ENCODE data around the gene POR.

Gene POR

DNA sequence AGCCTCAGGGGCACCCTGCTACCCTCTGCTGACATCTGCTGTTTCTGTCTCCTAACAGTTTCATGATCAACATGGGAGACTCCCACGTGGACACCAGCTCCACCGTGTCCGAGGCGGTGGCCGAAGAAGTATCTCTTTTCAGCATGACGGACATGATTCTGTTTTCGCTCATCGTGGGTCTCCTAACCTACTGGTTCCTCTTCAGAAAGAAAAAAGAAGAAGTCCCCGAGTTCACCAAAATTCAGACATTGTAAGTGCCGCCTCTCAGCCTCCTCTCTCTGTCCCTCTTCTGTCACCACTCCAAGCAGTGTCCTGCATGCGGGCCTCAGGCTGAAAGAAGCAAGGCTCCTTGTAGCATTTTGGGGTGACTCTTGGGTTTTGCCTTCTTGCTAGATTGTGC is 39.0 kb downstream of the POR start:
- DNase-seq (ENCODE audit: low read depth in 3 of 3), result no peak

- DNase-seq (ENCODE audit: low read depth in 3 of 3), result no peak
These were observed 40.5 kb downstream of the POR start for GRCh38 chr7:75955331-75955955.

GRCh38 chr7:75957021-75957736 is 42.2 kb downstream of the POR start:
- DNase-seq (ENCODE audit: low read depth in 3 of 3), result no peak

- DNase-seq (ENCODE audit: low read depth in 3 of 3), result no peak
These were observed 44.0 kb downstream of the POR start for GRCh38 chr7:75958802-75959543.

DNA sequence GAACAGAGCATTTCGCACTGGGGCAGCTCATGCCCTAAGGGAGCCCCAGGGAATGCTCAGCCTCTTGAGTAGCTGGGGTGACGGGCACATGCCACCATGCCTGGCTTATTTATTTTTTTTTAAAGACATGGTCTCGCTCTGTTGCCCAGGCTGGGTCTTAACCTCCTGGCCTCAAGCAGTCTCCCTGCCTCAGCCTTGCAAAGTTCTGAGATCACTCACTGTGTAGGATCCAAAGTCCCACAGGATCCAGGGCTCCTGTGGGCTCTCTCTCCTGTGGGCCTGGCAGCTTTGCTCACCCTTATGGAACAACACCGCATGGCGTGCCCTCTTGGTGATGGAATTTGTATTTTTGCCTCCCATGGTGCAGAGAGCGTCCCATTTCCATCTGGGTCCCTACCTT is 45.4 kb downstream of the POR start:
- DNase-seq (ENCODE audit: low read depth in 3 of 3), result no peak

DNA sequence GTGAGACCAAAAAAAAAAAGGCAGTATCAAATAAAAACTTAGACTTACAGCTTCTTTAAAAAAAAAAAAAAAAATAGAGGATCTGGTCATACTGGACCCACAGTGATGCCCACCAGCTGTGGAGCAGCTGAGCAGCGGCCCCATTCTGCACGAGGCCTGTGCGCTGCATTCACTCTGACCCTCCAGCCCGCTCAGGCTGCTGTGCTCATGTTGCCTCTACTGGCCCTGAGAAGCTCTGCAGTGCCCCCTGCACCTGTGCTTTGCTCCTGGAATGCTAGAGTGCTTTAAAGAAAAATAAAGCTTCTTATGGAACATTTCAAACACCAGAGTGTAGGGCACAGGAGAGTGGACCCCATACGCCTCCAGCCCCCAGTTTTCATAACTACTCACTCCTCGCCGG is 46.3 kb downstream of the POR start:
- no peak for DNase-seq (ENCODE audit: low read depth in 3 of 3)

DNA sequence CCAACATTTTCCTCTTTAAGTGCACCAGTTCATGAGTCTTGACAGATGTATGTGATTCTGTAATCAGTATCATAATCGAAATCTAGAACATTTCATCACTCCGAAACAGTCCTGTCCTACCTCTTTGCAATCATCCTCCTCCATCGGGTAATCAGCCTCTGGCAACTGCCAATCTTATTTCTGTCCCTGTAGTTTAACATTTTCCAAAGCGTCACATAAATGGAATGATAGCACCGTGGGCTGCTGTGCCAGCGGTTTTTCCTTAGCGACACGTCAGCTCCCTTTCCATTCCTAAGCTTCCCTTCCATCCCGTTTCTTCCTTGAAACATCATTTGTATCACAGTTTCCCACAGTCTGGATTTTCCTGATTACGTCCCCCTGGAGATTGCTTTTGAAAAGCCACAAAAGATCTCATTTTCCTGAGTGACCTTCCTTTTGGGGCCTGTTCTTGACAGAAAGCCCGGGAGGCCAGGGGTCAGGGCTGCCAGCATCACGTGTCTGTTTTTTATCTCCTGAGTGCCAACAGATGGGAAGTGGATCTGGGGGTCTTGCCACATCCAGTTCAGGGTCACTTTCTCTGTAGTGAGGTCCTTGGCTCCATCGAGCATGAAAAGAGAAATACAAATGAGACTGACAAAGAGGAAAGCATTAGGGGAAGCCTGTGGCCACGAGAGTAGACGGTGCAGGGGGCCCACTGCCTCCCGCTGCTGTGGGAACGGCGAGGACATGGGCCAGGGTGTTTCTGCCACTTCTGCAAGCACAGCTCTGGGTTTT is 47.8 kb downstream of the POR start:
- DNase-seq (ENCODE audit: low read depth in 3 of 3), result no peak

DNA sequence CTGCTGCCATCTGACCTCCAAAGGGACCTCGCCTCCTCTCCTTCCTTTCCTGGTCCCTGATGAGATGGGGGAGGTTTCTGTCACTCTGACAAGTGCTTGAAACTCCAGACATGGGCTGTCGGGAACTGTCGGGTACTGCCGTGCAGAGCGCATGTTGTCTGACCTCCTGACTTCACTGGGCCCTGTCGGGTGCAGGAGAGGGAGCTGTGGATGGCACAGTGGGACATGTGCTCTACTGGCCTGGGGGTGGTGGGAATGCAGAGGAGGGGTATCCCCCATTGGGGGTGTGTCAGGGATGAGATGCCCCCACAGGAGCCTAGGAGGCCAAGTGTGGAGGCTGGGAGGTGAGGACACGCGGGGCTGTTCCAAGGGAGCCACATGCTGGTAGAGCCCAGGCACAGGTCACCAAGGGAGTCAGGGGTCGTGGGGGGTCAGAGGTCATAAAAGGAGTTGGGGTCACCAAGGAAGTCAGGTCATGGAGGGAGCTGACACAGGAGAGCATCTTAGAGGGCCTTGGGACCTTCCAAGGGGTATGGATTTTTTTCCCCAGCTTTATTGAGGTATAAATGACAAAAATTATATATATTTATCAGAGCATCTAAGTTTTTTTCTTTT is 48.5 kb downstream of the POR start:
- no peak for DNase-seq (ENCODE audit: low read depth in 3 of 3)

GRCh38 chr7:75965617-75966016 is 50.7 kb downstream of the POR start:
- DNase-seq (ENCODE audit: low read depth in 3 of 3), result no peak

DNA sequence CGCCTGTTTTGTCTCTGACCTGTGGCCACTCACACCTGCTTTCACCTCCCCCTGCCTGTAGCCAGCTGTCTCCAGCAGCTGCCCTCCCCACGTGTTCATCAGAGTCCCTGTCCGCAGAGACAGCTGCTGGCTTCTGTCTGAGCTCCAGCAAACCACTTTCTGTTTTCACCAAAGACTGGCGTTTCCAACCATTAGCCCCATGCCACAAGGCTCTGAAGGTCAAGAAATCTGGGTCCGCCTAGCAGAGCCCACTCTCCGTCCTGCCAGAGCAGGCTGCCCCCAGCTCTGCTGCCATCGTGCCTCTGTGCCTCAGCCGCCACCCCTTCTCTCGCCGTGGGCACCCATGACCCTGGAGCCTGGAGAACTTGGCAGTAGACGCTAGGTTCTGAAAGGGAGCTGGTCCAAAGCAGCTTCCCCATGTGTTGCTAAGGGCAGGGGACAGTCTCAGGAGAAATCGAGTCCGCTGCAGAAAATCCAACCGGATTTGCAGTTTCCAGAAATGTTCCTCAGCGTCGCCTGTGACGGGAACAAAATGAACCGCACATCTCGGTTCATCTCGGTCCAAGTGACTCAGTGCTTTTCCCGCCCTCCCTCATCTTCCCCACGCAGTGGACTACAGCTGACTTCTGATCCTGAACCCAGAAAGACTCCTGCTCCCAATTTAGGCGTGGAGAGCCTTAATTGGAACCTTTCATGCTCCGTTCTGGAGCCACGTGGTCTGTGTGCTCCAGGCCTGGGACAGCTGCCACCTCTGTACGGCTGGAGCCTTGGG is 51.4 kb downstream of the POR start:
- DNase-seq (ENCODE audit: low read depth in 3 of 3), result no peak

- no peak for DNase-seq (ENCODE audit: low read depth in 3 of 3)
These were observed 52.1 kb downstream of the POR start for GRCh38 chr7:75967055-75967454.

DNA sequence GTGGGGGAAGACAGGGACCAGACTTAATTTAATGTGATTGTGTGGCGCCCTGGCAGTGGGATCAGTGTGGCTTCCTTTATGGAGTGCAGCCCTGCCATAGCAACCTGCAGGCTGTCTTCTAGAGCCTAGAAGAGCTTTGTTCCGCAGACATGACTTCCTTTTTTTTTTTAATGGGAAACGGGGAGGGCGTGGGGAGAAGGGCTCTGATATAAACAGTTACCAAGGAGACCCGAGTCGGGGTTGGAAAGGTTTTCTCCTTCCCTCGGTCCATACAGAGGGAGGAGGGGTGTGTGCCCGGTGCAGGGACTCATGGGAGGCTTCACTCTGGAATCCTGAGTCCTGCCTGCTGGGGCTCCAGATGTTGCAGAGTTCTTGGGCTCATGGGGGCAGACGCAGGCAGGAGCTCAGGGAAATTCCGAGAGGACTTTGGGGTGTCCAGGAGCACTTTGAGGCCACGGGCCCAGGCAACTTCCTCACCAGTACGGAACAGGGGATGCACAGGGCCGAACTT is 52.6 kb downstream of the POR start:
- DNase-seq (ENCODE audit: low read depth in 3 of 3), result no peak

GRCh38 chr7:75968012-75968411 is 53.1 kb downstream of the POR start:
- no peak for DNase-seq (ENCODE audit: low read depth in 3 of 3)

DNA sequence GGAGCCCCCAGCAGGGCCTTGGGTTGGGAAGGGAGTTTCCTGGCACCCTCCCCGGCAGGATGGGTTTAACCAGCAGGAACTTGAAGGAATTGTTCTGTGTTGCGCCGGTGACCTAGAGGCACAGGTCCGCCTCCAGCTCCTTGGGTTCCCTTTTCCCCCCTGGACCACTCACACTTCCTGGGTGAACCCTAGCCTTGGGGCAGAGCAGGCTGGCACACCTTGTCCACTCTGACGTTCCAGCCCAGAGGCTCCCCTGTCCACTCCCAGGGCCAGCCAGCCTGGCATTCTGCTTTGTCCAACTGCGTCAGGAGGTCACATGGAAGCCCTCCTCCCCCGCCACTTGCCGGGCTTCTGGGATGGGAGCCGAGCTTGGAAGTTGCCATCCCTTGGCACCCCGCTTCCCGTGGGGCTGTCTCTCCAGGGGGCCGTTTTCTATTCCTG is 53.6 kb downstream of the POR start:
- no peak for DNase-seq (ENCODE audit: low read depth in 3 of 3)

DNA sequence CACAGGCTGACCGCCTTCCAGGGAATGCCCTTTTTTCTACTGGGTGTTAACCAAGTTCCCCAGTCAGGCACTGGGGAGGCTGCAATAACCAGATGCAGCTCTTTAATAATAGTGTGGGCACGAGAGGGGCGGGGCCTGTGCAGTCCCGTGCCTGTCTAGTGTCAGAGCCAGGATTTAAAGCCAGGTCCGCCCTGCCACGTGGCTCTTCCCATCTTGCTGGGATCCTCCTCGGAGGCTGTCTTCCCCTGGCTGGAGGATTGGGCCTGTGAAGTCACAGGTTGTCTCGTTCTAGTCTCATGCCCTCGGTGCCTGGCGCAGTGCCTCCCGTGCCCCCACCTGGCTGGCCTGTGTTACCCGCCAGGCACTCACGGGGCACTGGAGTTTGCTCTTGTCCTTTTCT is 54.2 kb downstream of the POR start:
- no peak for DNase-seq (ENCODE audit: low read depth in 3 of 3)

- no peak for DNase-seq (ENCODE audit: low read depth in 3 of 3)
These were observed 54.9 kb downstream of the POR start for GRCh38 chr7:75969704-75970498.

- DNase-seq (ENCODE audit: low read depth in 3 of 3), result no peak
These were observed 56.5 kb downstream of the POR start for GRCh38 chr7:75971309-75971960.

DNA sequence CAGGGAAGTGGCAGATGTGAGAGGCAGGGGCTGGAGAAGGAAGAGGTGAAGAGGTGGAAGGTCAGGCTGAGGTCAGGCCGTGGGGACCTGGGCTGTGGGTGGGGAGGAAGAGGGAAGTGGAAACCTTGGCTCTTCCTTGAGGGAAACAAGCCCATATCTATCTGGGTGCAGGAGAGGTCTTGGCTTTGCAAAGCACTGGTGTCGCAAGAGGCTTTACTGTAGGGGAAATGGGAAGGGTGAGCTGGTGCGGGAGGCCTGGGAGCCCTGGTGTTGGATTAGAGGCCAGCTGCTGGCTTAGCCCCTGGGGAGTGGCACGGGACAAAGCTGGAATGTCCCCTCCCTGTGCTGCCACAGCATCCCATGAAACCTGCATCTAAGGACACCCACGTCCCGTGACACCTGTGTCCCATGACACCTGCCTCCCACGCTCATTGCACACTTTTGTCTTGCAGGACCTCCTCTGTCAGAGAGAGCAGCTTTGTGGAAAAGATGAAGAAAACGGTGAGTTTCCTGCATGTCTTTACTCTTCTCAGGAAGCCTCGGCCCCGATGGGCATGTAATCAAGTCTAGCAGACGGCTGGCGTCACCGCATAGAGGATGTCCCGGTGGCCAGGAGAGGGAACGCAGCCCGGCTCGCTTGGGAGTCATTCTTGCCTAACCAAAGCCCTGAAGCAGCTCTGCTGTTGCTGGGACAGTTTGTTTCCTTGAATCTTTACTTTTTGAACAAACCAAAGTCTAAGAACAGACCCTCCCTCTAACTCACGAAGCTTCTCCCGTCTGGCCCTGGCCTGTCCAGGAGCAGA is 57.2 kb downstream of the POR start:
- DNase-seq (ENCODE audit: low read depth in 3 of 3), result no peak

DNA sequence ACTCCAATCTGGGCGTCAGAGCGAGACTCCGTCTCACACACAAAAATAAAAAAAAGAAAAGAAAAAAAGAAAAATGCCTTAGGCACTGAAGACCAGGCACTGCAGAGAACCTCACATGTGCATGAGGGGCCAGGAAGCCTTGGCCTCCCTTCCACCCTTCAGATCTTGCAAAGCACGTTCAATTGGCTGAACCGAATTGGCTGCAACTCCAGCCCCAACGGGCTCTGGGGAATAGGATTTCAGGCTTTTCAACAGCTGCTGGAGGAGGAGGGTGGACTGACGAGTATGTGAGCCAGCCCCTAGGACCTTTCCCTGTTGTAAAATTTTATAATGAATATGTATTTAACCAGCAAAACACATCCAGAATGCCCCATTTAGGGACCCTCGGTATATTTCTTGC is 62.8 kb downstream of the POR start:
- no peak for DNase-seq (ENCODE audit: low read depth in 3 of 3)
